Heart left ventricle (tissue), 13 donors: ENCODE measurements around the gene CREBZF.
"Not testable (repeated sequence)": the region's sequence is repeated elsewhere in the genome, so short reads cannot be mapped to it uniquely, and the experiment has no call there.

Source experiments
- POLR2A ChIP-seq, 2 donors: fragments of 450-650 bp; IDR thresholded peaks; one replicate each; pipeline ENCODE4 v1.6.1; 2017; ENCODE audit warnings: antibody characterized with exemption in 2 of 2, mild to moderate bottlenecking in 2 of 2, moderate library complexity in 2 of 2
- TF ChIP-seq, protein P1 (sequence below), 12 donors: fragments of 200-600 bp; sonication (generic) in 4 of 12; IDR thresholded peaks; one replicate each; pipeline versions ENCODE4 v1.5.0 to v1.8.0; 2018 to 2022; ENCODE audit warnings: antibody characterized with exemption in 12 of 12, mild to moderate bottlenecking in 5 of 12
- donor health status: ischemic (EF 13 %, LVEDD 7.1; RV severe dilation, severe dysfunction).
- donor health status: DM: no; HTN: yes; CAD: no.
- donor health status: DM: no; HTN: no; CAD: no.
- donor health status: ischemic (EF 25% LVEDD 6.9; RV normal size, moderate dysfunction).
- donor health status: ischemic (EF 25% LVEDD 5.7; RV mildly dilated, moderate dysfunction).
- donor health status: ischemic (EF 35%, LVEDD 5.7; RV mildly dilated, moderate dysfunction).
- donor health status: nonischemic (EF 11% LVEDD 7.7; RV severe dilation, severe dysfunction).
- donor health status: DM: yes; HTN: yes; CAD: no.
- donor health status: PGD.
- donor health status: ischemic (EF 29% LVEDD 5.4; RV normal size, mild dysfunction).
- donor health status: nonischemic (EF 23%, LVEDD 6.1; RV moderate dilation, normal function).

- TF ChIP-seq, protein P1, sequence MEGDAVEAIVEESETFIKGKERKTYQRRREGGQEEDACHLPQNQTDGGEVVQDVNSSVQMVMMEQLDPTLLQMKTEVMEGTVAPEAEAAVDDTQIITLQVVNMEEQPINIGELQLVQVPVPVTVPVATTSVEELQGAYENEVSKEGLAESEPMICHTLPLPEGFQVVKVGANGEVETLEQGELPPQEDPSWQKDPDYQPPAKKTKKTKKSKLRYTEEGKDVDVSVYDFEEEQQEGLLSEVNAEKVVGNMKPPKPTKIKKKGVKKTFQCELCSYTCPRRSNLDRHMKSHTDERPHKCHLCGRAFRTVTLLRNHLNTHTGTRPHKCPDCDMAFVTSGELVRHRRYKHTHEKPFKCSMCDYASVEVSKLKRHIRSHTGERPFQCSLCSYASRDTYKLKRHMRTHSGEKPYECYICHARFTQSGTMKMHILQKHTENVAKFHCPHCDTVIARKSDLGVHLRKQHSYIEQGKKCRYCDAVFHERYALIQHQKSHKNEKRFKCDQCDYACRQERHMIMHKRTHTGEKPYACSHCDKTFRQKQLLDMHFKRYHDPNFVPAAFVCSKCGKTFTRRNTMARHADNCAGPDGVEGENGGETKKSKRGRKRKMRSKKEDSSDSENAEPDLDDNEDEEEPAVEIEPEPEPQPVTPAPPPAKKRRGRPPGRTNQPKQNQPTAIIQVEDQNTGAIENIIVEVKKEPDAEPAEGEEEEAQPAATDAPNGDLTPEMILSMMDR (IDR thresholded peaks at IDR 0.05): not testable (repeated sequence)
- TF ChIP-seq POLR2A (IDR thresholded peaks at IDR 0.05): not testable (repeated sequence)
Observed at GRCh38 chr11:85611643-85612042, 53.3 kb downstream of the CREBZF start.
